ENCODE results near the gene SYCP2. TPM values are rescaled to one million over a fixed set of nuclear protein-coding genes. Genes with fewer than 3 reads are reported as not detected.

Gene SYCP2
- total and polyA plus RNA-seq, 4 donors: 0.38 to 5.9 (median 4.0) TPM

DNA sequence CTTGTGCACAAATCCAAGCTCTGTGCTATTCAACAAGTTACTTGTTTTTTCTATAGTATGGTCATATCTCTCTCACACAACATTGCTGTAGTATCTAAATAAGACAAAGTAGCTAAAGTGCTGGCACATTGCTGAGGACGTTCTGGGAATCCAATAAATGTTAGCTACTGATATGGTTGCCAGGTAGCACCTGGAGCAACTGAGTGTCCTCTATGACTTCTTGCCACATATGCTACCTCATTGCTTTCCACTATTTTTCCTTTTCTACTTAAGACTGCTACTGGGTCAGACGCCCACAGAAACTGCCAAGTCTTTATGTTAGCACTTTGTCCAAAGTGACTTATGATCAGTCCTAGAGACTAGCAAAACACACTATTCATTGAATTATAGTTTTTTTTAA lies 85.3 kb downstream of the SYCP2 start:
- no peak overlapping the region for H3K4me3 ChIP-seq (ENCODE audit: low read length in 2 of 2)
- no peak for DNase-seq
- 64 to 72% methylated on average over 2 of the region's 2 CpGs for WGBS, 2 donors
- no peak for ATAC-seq (ENCODE audit: low FRiP score)
- no peaks in the 10 kb centered on the region for H3K27me3 ChIP-seq (ENCODE audit: control insufficient read depth in 1 of 2, insufficient read depth in 2 of 2, low read length in 1 of 2)
- H3K9me3 ChIP-seq (ENCODE audit: control insufficient read depth, low read length): no peaks in the 10 kb centered on the region
- H3K4me1 ChIP-seq (ENCODE audit: control insufficient read depth in 1 of 2, insufficient read depth in 2 of 2, low read length in 2 of 2): no peaks in the 10 kb centered on the region
- intact Hi-C loops (cut with DNase I): no loop called here
- H3K36me3 ChIP-seq (ENCODE audit: control insufficient read depth in 1 of 2, insufficient read depth in 2 of 2, low read length in 1 of 2): no peaks in the 10 kb centered on the region
- H3K27ac ChIP-seq (ENCODE audit: low read depth in 1 of 2, low read length in 2 of 2): no peak overlapping the region

DNA sequence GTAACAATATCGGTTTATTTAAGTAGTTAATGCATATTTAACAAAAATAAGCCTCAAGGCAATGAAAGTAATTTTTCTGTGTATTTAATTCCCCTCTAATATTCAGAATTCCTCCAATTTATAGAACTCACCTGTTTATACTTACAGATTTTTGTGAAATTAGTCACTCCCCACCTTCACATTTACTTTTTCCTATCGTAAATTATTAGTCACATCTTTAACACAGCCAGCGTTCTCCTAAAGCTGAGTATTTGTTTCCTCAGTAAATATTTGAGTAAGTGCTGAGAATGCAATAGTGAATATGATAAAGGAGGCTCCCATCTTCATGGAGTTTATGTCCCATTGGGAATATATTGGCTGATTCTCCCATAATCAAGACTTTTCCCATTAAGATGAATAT lies 88.0 kb downstream of the SYCP2 start:
- Histone ChIP-seq H3K27me3 (ENCODE audit: control insufficient read depth in 1 of 2, insufficient read depth in 2 of 2, low read length in 1 of 2) (no peaks in the 10 kb centered on the region), H3K4me1 (ENCODE audit: control insufficient read depth in 1 of 2, insufficient read depth in 2 of 2, low read length in 2 of 2) (no peaks in the 10 kb centered on the region), H3K27ac (ENCODE audit: low read depth in 1 of 2, low read length in 2 of 2) (no peak overlapping the region), H3K4me3 (ENCODE audit: low read length in 2 of 2) (no peak overlapping the region), H3K9me3 (ENCODE audit: control insufficient read depth, low read length) (no peaks in the 10 kb centered on the region), H3K36me3 (ENCODE audit: control insufficient read depth in 1 of 2, insufficient read depth in 2 of 2, low read length in 1 of 2) (no peaks in the 10 kb centered on the region)
- intact Hi-C loops (cut with DNase I): no loop called here
- no peak for DNase-seq
- ATAC-seq (ENCODE audit: low FRiP score): no peak
- 88 to 92% methylated on average over 3 of the region's 3 CpGs for WGBS, 2 donors

DNA sequence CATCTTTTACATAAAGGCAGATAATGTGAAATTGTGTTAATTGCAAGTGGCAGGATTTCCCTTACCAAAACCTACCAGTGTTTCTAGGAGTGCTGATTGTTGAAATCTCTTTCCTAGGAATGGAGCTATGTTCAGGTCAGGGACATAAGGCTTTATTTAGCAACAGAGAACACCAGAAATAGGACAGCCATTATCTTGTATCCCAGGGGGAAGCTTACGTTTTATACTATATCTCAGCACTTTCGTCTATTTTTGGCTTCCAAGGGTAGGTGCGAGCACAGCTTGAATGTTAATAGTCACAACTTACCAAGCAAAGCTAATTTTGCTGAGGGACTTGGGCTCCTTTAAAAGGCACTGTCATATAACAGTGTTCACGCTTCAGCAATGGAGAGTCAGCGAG lies 94.0 kb downstream of the SYCP2 start:
- no peak for ATAC-seq (ENCODE audit: low FRiP score)
- Histone ChIP-seq H3K9me3 (ENCODE audit: control insufficient read depth, low read length) (no peaks in the 10 kb centered on the region), H3K27me3 (ENCODE audit: control insufficient read depth in 1 of 2, insufficient read depth in 2 of 2, low read length in 1 of 2) (no peaks in the 10 kb centered on the region), H3K27ac (ENCODE audit: low read depth in 1 of 2, low read length in 2 of 2) (no peak overlapping the region), H3K36me3 (ENCODE audit: control insufficient read depth in 1 of 2, insufficient read depth in 2 of 2, low read length in 1 of 2) (no peaks in the 10 kb centered on the region), H3K4me1 (ENCODE audit: control insufficient read depth in 1 of 2, insufficient read depth in 2 of 2, low read length in 2 of 2) (no peaks in the 10 kb centered on the region), H3K4me3 (ENCODE audit: low read length in 2 of 2) (no peak overlapping the region)
- no peak for DNase-seq
- WGBS, 2 donors: 51 to 68% methylated on average over 5 of the region's 5 CpGs
- intact Hi-C loops (cut with DNase I): no loop called here

DNA sequence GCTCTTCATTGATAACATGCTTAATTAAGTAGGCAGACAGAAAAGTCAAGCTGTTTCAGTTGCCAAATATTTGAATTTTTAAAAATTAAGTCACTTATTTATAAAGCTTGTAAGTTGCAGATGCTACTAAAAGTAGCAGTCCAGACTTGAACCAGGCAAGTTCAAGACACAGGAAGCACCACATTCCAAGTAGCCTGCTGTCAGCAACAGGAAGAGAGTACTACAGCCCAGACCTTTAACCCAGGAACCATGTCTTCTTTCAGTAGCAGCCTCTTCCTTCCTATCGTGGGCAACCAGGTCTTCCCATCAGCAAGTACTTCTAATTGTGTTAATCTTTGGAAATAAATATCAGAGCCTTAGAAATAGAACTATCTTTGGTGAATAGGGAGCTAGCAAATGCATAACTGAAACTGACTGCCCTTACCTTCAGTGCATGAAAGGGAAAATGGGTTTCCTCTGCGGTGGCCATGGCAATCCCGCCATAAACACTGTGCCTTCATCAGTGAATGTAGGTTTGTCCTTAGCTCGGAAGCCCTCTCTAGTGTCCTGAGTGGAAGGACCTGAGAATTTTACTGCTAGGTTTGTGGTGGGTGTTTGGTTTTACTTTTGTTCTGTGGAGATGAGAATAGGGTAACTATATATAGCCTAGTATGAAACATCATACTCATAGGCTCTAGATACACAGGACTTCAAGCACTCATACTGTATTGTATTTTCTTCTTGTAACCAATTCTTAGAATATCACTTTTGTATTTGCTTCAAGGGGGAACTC lies 95.6 kb downstream of the SYCP2 start:
- Histone ChIP-seq H3K36me3 (ENCODE audit: control insufficient read depth in 1 of 2, insufficient read depth in 2 of 2, low read length in 1 of 2) (no peaks in the 10 kb centered on the region), H3K4me3 (ENCODE audit: low read length in 2 of 2) (no peak overlapping the region), H3K27me3 (ENCODE audit: control insufficient read depth in 1 of 2, insufficient read depth in 2 of 2, low read length in 1 of 2) (no peaks in the 10 kb centered on the region), H3K9me3 (ENCODE audit: control insufficient read depth, low read length) (no peaks in the 10 kb centered on the region), H3K4me1 (ENCODE audit: control insufficient read depth in 1 of 2, insufficient read depth in 2 of 2, low read length in 2 of 2) (no peaks in the 10 kb centered on the region), H3K27ac (ENCODE audit: low read depth in 1 of 2, low read length in 2 of 2) (no peak overlapping the region)
- intact Hi-C loops (cut with DNase I): no loop called here
- no peak for ATAC-seq (ENCODE audit: low FRiP score)
- 86 to 87% methylated on average over 4 of the region's 4 CpGs for WGBS, 2 donors
- DNase-seq: no peak

- intact Hi-C loops (cut with DNase I): no loop called here
- 11 to 14% methylated on average over 6 of the region's 6 CpGs for whole genome bisulfite sequencing, 2 donors
- DNase-seq (no peak), ATAC-seq (ENCODE audit: low FRiP score) (no peak)
- Histone ChIP-seq H3K27me3 (ENCODE audit: control insufficient read depth in 1 of 2, insufficient read depth in 2 of 2, low read length in 1 of 2) (no peaks in the 10 kb centered on the region), H3K27ac (ENCODE audit: low read depth in 1 of 2, low read length in 2 of 2) (no peak overlapping the region), H3K9me3 (ENCODE audit: control insufficient read depth, low read length) (no peaks in the 10 kb centered on the region), H3K36me3 (ENCODE audit: control insufficient read depth in 1 of 2, insufficient read depth in 2 of 2, low read length in 1 of 2) (no peaks in the 10 kb centered on the region), H3K4me1 (ENCODE audit: control insufficient read depth in 1 of 2, insufficient read depth in 2 of 2, low read length in 2 of 2) (no peaks in the 10 kb centered on the region), H3K4me3 (ENCODE audit: low read length in 2 of 2) (no peak overlapping the region)
These were observed 96.7 kb downstream of the SYCP2 start for GRCh38 chr20:59836767-59837166.

GRCh38 chr20:59835448-59836395 lies 97.7 kb downstream of the SYCP2 start:
- Histone ChIP-seq H3K4me1 (ENCODE audit: control insufficient read depth in 1 of 2, insufficient read depth in 2 of 2, low read length in 2 of 2) (no peaks in the 10 kb centered on the region), H3K27ac (ENCODE audit: low read depth in 1 of 2, low read length in 2 of 2) (no peak overlapping the region), H3K27me3 (ENCODE audit: control insufficient read depth in 1 of 2, insufficient read depth in 2 of 2, low read length in 1 of 2) (no peaks in the 10 kb centered on the region), H3K36me3 (ENCODE audit: control insufficient read depth in 1 of 2, insufficient read depth in 2 of 2, low read length in 1 of 2) (no peaks in the 10 kb centered on the region), H3K9me3 (ENCODE audit: control insufficient read depth, low read length) (no peaks in the 10 kb centered on the region), H3K4me3 (ENCODE audit: low read length in 2 of 2) (peak overlapping the region in 1 of 2 donors; percentile 9)
- intact Hi-C loops (cut with DNase I): no loop called here
- 1% methylated on average over 16 of the region's 16 CpGs for WGBS, 2 donors
- peak; percentile 59 for ATAC-seq (ENCODE audit: low FRiP score)
- DNase-seq: no peak

DNA sequence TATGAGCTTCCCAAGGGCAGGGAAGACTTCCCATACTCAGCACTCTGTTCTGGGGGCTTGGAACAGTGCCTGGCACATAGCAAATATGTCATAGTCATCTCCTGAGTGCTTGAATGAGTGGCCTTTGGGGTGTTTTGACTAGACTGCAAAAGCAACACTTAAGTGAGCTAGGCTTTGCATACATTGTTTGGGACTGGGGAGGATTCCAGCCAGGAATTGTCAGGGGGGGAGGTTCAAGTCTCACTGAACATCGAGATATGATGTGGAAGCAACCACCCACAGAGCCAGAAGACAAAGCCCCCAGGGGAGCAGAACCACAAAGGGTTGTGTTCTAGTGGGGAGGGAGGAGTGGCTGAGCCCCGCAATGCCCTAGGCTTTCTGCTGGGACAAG lies 98.4 kb downstream of the SYCP2 start:
- Histone ChIP-seq H3K9me3 (ENCODE audit: control insufficient read depth, low read length) (no peaks in the 10 kb centered on the region), H3K4me3 (ENCODE audit: low read length in 2 of 2) (no peak overlapping the region), H3K27ac (ENCODE audit: low read depth in 1 of 2, low read length in 2 of 2) (no peak overlapping the region), H3K4me1 (ENCODE audit: control insufficient read depth in 1 of 2, insufficient read depth in 2 of 2, low read length in 2 of 2) (no peaks in the 10 kb centered on the region), H3K36me3 (ENCODE audit: control insufficient read depth in 1 of 2, insufficient read depth in 2 of 2, low read length in 1 of 2) (no peaks in the 10 kb centered on the region), H3K27me3 (ENCODE audit: control insufficient read depth in 1 of 2, insufficient read depth in 2 of 2, low read length in 1 of 2) (no peaks in the 10 kb centered on the region)
- DNase-seq (no peak), ATAC-seq (ENCODE audit: low FRiP score) (no peak)
- 37 to 45% methylated on average over 2 of the region's 2 CpGs for WGBS, 2 donors
- intact Hi-C loops (cut with DNase I): no loop called here

DNA sequence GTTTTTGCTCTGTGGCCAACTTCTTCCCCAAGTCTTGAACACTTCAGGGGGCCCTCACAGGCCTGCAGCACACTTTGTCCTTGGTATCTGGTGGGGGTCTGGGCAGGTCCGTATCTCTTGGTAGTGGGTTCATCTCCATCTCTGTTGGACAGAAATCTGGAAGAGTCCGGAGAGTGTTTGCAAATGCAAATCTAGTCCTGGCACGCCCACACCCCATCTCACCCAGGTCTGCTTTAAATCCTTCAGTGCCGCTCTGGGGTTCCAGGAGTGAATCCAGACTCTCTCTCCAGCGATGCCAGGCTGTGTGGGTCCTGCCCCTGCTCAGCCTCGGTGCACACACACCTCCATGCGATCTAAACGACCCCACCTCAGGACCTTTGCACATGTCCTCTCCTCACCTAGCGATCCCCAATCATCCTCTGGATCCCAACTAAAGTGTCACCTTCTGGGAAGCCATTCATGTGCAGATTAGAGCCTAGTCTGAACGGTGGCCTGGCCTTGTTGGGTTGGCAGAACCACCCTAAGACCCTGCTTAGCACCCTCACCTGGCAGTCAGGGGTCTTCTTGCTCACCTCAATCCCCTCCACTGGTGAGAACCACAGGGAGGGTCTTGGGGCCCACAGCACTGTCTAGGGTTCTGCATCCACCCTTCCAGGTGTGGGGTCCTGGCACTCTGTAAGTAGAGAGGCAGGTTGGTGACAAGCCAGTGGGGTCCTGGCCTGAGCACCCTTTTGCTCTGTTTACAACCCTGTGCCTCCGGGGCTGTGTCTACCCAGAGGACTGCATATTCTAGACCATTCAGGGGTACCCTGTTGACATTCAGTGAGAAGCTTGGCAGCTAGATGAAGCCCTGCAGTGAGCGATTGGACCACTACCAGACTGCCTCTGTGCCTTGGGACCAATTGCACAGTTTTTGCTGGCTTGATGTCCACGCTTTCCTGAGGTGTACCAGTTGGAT lies 100.8 kb downstream of the SYCP2 start:
- Histone ChIP-seq H3K4me1 (ENCODE audit: control insufficient read depth in 1 of 2, insufficient read depth in 2 of 2, low read length in 2 of 2) (no peaks in the 10 kb centered on the region), H3K27ac (ENCODE audit: low read depth in 1 of 2, low read length in 2 of 2) (no peak overlapping the region), H3K36me3 (ENCODE audit: control insufficient read depth in 1 of 2, insufficient read depth in 2 of 2, low read length in 1 of 2) (no peaks in the 10 kb centered on the region), H3K9me3 (ENCODE audit: control insufficient read depth, low read length) (no peaks in the 10 kb centered on the region), H3K27me3 (ENCODE audit: control insufficient read depth in 1 of 2, insufficient read depth in 2 of 2, low read length in 1 of 2) (no peaks in the 10 kb centered on the region), H3K4me3 (ENCODE audit: low read length in 2 of 2) (no peak overlapping the region)
- DNase-seq: no peak
- intact Hi-C loops (cut with DNase I): no loop called here
- ATAC-seq (ENCODE audit: low FRiP score): no peak
- WGBS, 2 donors: 77 to 83% methylated on average over 13 of the region's 13 CpGs

All from aorta (tissue), 5 donors.